T47D (cell line): ENCODE data around the gene VPS50.
A peak's percentile ranks its signal among the peaks of the same experiment; 100 is the strongest.

Experiments
- DNase-seq, 2 experiments: peaks; one replicate each; pipeline versions ENCODE4 v3.0.0 to v3.0.0-alpha.2; 2011 to 2012; ENCODE audit warnings: low read depth in 1 of 2, low spot score in 1 of 2
- JUND ChIP-seq: IDR thresholded peaks from 2 replicates; pipeline ENCODE4 v1.6.1; 2012; ENCODE audit warnings: low read depth
- in situ Hi-C: cut with HindIII; loops from 2 replicates; pipeline ENCODE4 v1.10.0; 2016; ENCODE audit warnings: low sequenced_read_pairs, low pct_unique_long_range_greater_than_20kb

VPS50 gene, protein sequence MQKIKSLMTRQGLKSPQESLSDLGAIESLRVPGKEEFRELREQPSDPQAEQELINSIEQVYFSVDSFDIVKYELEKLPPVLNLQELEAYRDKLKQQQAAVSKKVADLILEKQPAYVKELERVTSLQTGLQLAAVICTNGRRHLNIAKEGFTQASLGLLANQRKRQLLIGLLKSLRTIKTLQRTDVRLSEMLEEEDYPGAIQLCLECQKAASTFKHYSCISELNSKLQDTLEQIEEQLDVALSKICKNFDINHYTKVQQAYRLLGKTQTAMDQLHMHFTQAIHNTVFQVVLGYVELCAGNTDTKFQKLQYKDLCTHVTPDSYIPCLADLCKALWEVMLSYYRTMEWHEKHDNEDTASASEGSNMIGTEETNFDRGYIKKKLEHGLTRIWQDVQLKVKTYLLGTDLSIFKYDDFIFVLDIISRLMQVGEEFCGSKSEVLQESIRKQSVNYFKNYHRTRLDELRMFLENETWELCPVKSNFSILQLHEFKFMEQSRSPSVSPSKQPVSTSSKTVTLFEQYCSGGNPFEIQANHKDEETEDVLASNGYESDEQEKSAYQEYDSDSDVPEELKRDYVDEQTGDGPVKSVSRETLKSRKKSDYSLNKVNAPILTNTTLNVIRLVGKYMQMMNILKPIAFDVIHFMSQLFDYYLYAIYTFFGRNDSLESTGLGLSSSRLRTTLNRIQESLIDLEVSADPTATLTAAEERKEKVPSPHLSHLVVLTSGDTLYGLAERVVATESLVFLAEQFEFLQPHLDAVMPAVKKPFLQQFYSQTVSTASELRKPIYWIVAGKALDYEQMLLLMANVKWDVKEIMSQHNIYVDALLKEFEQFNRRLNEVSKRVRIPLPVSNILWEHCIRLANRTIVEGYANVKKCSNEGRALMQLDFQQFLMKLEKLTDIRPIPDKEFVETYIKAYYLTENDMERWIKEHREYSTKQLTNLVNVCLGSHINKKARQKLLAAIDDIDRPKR

DNA sequence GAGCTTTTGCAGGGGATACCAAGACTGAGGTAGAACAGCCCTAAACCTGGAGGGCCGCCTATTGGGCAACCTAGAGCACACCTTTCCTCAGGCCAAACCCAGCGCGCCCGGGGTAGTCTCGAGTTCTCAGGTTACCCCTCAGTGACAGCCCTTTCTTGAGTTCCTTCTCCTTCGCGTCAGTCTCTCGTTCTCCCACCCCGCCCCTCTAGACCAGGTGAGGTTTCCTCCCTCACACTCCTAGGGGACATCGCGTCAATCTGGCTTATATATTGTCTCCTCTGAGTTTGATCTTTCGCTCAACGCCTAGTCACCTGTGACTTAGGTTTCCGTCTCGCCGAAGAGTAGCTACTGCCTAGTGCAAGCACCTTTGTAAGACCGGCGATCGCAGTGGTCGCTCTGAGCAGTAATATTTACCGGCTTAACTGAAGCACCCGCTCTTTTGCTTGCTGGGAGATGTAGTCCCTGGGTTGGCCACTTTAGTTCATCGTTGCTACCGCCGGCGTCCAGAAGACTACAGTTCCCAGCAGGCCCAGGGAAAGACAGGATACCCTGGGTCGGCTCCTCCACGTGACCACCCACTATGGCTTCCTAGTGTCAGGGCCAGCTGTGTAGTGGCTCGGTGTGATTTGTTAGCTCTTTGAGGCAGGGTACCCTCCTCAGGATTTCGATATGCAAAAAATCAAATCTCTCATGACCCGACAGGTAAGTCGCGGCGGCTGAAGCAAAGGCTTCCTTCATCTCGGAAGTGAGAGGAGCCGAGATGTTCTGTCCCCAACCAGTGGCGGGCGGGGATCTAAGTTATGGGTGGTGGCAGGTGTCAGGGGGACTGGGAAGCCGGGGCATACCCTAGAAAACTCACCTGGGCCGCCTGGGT is at the start of gene VPS50:
TSS of gene VPS50 (plus strand) at position 568 of the 874 bp plus-strand sequence. CDS start at position 670, 102 bp downstream.
- in situ Hi-C loops = no loop called here
- no peak for TF ChIP-seq JUND
- peak; percentile 53 to 96 for DNase-seq

DNA sequence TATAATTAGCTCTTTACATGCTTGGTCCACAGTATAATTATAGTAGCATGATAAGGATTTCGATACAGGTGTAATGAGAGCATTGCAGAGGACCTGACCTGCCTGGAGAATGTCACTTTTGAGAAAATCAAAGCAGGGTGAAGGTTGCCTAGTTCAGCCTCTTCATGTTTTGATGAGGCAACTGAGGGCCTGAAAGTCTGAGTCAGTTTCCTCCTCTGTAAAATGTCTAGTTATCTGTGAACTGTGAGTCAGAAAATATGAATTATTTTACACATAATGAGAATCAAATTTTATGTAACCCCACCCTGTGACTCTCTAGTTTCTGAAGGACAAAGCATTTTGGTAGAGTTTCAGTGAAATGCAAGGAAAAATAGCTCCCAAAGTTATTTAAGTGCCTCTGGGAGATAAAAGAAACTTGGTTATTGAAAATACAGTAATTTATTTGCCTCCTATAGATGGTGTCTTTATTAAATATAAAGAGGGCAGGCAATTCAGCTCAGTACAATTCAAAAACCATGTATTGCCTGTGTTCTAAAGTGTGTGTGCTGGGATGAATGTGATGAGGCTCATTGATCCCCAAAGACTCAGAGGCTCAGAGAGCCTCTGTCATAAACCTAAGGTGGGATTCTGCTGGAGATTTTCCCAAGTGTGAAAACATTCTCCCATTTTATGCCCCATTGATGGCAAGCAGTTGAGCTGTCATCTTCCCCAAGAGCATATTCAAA is 46.7 kb upstream of the VPS50 start:
- in situ Hi-C loops = no loop called here
- DNase-seq = no peak
- no peak for TF ChIP-seq JUND

DNA sequence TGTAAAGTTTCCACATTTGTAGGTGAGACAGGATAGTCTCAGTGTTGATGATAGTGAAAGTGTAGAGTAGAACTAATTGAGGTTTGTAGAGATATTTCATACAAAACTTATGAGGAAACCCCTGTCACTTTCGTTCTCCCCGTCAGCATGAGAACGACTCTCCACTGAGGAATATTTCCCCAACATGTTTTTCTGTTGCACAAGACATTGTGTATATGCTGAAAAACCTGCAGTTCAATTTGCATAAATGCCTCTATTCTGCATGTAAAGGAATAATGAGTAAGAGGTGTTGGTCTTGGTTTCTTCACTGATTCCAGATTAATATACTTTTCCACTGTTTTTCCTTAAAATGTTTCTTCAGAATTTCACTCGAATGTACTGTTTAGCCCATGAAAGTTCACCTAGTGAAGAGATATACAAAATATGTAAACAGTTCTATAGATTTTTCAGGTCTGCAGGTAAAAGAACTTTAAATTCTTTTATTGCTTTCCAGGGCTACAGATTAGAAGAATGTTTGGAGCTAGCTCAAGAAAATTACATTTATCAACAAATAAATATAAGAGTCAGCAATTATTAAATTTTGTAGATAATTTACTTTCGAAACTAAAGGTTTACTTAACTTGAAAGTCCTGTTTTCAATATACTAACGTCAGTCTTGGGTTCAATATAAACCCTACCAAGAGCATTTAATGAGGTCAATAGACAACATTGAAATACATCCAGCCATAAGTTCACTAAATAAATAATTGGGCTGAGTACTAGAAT is 43.1 kb upstream of the VPS50 start:
- in situ Hi-C loops = no loop called here
- TF ChIP-seq JUND = no peak
- no peak for DNase-seq

DNA sequence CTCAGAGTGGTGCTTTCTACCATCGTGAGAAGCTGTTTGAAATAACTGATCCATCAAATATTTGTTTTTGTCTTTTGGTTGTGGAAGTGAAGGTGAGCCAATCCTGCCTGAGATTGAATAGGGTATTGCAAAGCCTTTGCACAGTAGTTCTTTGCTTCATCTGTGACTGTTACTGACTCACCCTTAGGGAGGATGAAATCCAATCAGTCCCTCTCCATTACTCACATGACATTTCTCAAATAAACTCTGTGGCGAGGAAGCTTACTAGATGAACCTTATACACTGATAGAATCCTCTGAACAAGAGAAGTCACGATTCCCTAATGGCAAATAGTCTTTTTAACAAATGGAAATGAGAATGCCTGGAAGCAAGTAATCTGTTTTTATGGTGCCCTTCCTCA is 37.8 kb upstream of the VPS50 start:
- TF ChIP-seq JUND = no peak
- no peak for DNase-seq
- in situ Hi-C loops = no loop called here

DNA sequence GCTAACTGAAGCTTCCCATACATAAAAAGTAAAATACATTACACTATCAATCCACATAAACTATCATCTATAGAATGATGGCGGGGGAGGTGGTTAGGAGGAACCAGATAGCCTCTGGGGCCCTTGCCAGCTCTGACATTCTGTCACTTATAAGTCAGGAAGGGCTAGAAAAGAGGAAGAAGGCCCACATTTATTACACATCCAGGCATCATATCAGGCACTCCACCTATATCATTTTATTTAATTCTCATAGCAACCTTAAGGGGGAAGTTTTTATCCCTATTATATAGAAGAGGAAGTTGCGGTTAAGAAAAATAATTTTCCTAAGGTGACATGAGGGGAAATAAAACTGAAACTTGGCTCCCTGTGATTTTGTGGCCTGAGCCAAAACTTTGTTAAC is 35.8 kb upstream of the VPS50 start:
- DNase-seq = no peak
- TF ChIP-seq JUND = no peak
- in situ Hi-C loops = no loop called here

DNA sequence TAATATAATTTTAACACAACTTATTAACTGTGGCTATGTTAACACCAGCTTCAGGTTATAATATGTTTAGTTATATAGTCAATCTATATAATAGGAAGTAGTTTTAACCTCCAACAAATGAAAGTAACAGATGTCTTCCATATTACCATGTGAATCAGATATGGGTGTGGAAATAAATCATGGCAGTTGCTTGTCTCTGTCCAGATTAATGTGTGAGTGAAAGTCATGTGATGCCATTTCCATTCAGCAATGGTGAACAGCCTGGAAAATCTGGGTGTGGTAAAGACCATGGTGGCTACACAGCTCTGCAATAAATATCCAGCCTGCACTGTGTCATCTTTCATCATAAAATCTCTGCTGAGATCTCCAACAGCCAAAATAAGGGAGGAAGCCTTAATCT is 33.7 kb upstream of the VPS50 start:
- TF ChIP-seq JUND = no peak
- DNase-seq = no peak
- in situ Hi-C loops = no loop called here

DNA sequence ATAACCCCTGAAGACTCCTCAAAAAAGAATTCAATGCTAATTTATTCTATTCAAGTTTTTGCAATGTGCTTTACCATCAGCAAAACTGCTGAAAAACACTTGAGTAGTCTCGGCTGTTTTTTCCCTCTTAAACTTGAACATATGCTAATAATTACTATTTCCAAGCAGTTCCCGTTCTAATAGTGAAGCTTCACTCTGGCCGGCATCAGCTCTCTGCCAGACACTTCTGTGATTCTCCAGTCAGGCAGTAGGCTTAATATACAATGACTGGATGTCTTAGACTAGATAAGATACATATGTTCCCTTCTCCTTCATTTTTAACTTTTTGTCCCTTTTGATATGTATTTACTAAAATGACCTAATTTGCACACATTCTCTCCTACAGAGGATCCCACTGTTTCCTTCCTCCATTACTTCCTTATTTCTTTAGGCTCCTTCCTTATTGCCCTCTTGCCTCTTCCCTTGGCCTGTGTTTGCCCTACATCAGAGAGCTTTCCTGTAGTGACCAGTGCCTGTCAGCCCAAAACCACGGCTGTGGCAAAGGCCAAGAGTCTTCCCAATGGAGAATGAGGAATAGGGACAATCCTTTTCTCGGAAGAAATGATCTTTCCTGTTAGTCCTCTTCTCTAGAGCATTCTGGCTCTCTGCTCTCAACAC is 29.4 kb upstream of the VPS50 start:
- in situ Hi-C loops = no loop called here
- DNase-seq = no peak
- TF ChIP-seq JUND = no peak

DNA sequence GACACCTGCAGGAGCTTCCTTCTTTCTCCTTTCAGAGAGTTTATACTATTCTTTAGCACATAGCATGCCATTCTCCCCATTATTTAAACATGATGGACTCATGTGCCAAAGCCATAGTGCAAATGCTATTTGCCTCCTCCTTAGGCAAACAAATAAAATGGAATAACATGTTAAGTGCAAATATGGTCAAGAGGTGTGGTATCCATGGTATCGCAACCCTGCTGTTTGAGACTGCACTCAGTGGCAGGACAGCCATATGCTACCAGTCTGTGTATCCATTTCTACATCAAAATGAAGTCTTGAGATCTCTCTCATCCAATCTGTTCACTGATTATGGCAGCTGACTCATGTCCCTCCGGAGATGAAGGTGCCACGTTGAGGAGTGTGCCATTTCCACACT is 28.7 kb upstream of the VPS50 start:
- DNase-seq = peak in 1 of 2 experiments; percentile 4
- in situ Hi-C loops = no loop called here
- no peak for TF ChIP-seq JUND

DNA sequence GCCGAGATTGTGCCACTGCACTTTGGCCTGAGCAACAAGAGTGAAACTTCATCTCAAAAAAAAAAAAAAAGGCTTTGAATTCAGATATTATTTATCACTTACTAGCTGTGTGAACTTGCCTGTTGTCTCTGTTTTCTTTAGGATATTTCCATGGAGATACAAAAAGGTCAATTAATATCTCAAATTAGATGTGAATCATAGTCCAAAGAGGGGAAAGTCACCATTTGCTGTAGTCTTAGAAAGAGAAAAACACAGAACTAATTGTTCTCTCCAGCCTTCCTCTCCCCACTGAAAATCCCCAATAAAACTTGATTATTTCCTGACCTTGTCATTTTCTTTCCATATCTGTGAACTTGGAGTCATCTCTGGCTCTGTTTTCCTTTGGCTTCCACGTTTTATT is 27.1 kb upstream of the VPS50 start:
- in situ Hi-C loops = no loop called here
- DNase-seq = no peak
- no peak for TF ChIP-seq JUND

DNA sequence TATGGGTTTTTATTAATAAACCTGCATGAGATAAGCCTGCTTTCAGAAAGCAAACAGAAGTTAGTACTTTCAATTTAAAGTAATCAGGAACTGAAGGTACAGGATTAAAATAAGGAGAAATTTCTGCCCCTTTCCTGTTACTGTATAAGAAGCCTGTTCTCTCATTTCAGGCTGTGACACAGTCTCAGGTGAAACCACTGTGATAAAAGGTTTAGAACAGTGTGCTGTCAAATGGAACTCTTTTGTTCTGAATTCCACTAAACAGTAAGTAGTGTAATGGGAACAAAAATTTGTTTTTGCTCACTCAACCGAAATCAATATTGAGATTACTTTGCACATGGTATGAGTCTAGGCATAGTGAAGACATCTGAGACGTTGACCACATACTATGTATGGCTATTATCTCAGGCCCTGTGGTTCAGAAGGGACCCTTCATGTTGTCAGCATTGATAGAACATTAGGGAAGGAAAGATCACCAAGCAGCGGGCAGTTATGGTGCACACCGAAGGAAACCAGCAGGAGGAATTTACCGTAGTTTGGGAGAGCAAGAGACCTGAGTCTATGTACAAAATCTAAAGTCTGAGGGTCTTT is 20.8 kb upstream of the VPS50 start:
- DNase-seq = no peak
- TF ChIP-seq JUND = no peak
- in situ Hi-C loops = no loop called here
